ENCODE data around the gene MINK1.
"Not testable (repeated sequence)": the region's sequence is repeated elsewhere in the genome, so short reads cannot be mapped to it uniquely, and the experiment has no call there.

Gene MINK1

GRCh38 chr17:4901108-4901647, 68.0 kb downstream of the MINK1 start:
- no peak for DNase-seq

- peak; percentile 29 for DNase-seq
These were observed 68.7 kb downstream of the MINK1 start for GRCh38 chr17:4901648-4902344.

GRCh38 chr17:4902540-4902939, 69.4 kb downstream of the MINK1 start:
- no peak for DNase-seq

- peak; percentile 67 for DNase-seq
These were observed 70.1 kb downstream of the MINK1 start, which contains the start of gene CHRNE for GRCh38 chr17:4903051-4903818. TSS of gene CHRNE (minus strand) at chr17:4903098. CDS start at chr17:4903063, 35 bp downstream.

- DNase-seq: not testable (repeated sequence)
These were observed 73.5 kb downstream of the MINK1 start for GRCh38 chr17:4906642-4907041.

- no peak for DNase-seq
These were observed 75.2 kb downstream of the MINK1 start for GRCh38 chr17:4908301-4908700.

GRCh38 chr17:4908711-4909496, 75.8 kb downstream of the MINK1 start:
- peak; percentile 67 for DNase-seq

- no peak for DNase-seq
These were observed 80.9 kb downstream of the MINK1 start for GRCh38 chr17:4913994-4914393.

GRCh38 chr17:4914551-4914950, 81.4 kb downstream of the MINK1 start:
- DNase-seq: not testable (repeated sequence)

- DNase-seq: no peak
These were observed 86.4 kb downstream of the MINK1 start for GRCh38 chr17:4919511-4920047.

GRCh38 chr17:4920351-4921048, 87.4 kb downstream of the MINK1 start:
- no peak for DNase-seq

- DNase-seq: no peak
These were observed 88.2 kb downstream of the MINK1 start for GRCh38 chr17:4921320-4921719.

GRCh38 chr17:4926577-4927335, 93.6 kb downstream of the MINK1 start:
- not testable (repeated sequence) for DNase-seq

GRCh38 chr17:4928881-4929280, 95.7 kb downstream of the MINK1 start:
- DNase-seq: no peak

GRCh38 chr17:4931963-4932362, 98.8 kb downstream of the MINK1 start, which contains the start of gene GP1BA:
TSS of gene GP1BA (plus strand) at chr17:4932277. CDS start at chr17:4932605, 328 bp downstream.
- no peak for DNase-seq

GRCh38 chr17:4932756-4933155, 99.6 kb downstream of the MINK1 start:
- DNase-seq: no peak

GRCh38 chr17:4933646-4934045, 100.5 kb downstream of the MINK1 start:
- DNase-seq: no peak

GRCh38 chr17:4934173-4934979, 101.2 kb downstream of the MINK1 start:
- no peak for DNase-seq

- no peak for DNase-seq
These were observed 102.5 kb downstream of the MINK1 start for GRCh38 chr17:4935650-4936049.

- DNase-seq: no peak
These were observed 103.3 kb downstream of the MINK1 start for GRCh38 chr17:4936436-4936835.

Data from stimulated activated CD4-positive, alpha-beta T cell treated with anti-CD3 and anti-CD28 coated beads, Interleukin-4, amount 100 ng/mL, for 1 hour (primary cell).